Fibroblast of the aortic adventitia (primary cell): Measurements from ENCODE around the gene ABHD5. TPM values are rescaled to one million over a fixed set of nuclear protein-coding genes. Genes with fewer than 3 reads are reported as not detected.
A peak's percentile ranks its signal among the peaks of the same experiment; 100 is the strongest.

ENCODE experiments used
- DNase-seq: peaks from one replicate; pipeline ENCODE4 v3.0.0-alpha.2; 2010; ENCODE audit warnings: low read depth
- H3K4me3 ChIP-seq: 2 replicates; pipeline ENCODE4 v1.5.1; 2011; ENCODE audit warnings: low read depth, mild to moderate bottlenecking, control low read depth, low read length, moderate library complexity
- CTCF ChIP-seq: IDR thresholded peaks from 2 replicates; pipeline ENCODE4 v1.5.1; 2011; ENCODE audit warnings: mild to moderate bottlenecking, low read length, control low read depth, inconsistent platforms; ENCODE audit not compliant: insufficient read depth
- total RNA-seq: library from RNA; depleted of rRNA; stranded (reverse); fragments of >200 nt; gene quantifications from 2 replicates; pipeline ENCODE4 v1.2.3, GENCODE V29; 2012; ENCODE audit warnings: low replicate concordance

The ABHD5 gene
- total RNA-seq, 1 donor: 27.4 TPM

GRCh38 chr3:43755516-43756200 is 64.9 kb downstream of the ABHD5 start:
- no peak for DNase-seq
- H3K4me3 ChIP-seq: no peak overlapping the region
- TF ChIP-seq CTCF: no peak

GRCh38 chr3:43757666-43758321 is 67.1 kb downstream of the ABHD5 start:
- DNase-seq: no peak
- no peak overlapping the region for H3K4me3 ChIP-seq
- no peak for TF ChIP-seq CTCF

- no peak for TF ChIP-seq CTCF
- H3K4me3 ChIP-seq: no peak overlapping the region
- DNase-seq: no peak
These were observed 68.0 kb downstream of the ABHD5 start for GRCh38 chr3:43758592-43759225.

GRCh38 chr3:43759297-43759782 is 68.6 kb downstream of the ABHD5 start:
- peak; percentile 37 for TF ChIP-seq CTCF
- peak; percentile 69 for DNase-seq
- no peak overlapping the region for H3K4me3 ChIP-seq

- no peak overlapping the region for H3K4me3 ChIP-seq
- DNase-seq: no peak
- TF ChIP-seq CTCF: no peak
These were observed 69.2 kb downstream of the ABHD5 start for GRCh38 chr3:43759938-43760337.

- TF ChIP-seq CTCF: no peak
- DNase-seq: no peak
- H3K4me3 ChIP-seq: no peak overlapping the region
These were observed 70.2 kb downstream of the ABHD5 start for GRCh38 chr3:43760938-43761337.
